Stimulated activated CD4-positive, alpha-beta T cell treated with anti-CD3 and anti-CD28 coated beads, Interleukin-12 subunit alpha, Interleukin-12 subunit beta, amount 100 ng/mL, for 24 hours (primary cell): ENCODE data around the gene RAC3.

ENCODE experiments used
- DNase-seq, 2 experiments: peaks; one replicate each; pipeline ENCODE4 v3.0.0-alpha.2; 2020; ENCODE audit warnings: low read depth in 2 of 2

Gene RAC3

DNA sequence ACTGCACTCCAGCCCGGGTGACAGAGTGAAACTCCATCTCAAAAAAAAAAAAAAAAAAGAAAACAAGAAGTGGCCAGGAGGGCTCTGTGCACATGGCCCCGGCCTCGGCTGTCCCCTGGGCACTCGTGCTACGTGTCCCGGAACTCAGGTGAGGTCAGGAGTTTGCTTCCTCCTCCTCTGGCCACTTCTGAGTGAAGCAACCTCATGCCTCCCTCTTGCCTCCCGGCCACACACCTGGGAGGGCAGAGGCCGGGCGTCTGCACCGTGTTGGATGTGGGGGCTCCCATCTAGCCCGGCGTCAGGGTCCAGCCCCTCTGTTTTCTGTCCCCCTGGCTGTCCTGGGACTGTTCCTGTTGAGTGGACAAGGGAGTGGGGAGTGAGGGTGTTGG, 31.9 kb upstream of the RAC3 start:
- DNase-seq = no peak

DNA sequence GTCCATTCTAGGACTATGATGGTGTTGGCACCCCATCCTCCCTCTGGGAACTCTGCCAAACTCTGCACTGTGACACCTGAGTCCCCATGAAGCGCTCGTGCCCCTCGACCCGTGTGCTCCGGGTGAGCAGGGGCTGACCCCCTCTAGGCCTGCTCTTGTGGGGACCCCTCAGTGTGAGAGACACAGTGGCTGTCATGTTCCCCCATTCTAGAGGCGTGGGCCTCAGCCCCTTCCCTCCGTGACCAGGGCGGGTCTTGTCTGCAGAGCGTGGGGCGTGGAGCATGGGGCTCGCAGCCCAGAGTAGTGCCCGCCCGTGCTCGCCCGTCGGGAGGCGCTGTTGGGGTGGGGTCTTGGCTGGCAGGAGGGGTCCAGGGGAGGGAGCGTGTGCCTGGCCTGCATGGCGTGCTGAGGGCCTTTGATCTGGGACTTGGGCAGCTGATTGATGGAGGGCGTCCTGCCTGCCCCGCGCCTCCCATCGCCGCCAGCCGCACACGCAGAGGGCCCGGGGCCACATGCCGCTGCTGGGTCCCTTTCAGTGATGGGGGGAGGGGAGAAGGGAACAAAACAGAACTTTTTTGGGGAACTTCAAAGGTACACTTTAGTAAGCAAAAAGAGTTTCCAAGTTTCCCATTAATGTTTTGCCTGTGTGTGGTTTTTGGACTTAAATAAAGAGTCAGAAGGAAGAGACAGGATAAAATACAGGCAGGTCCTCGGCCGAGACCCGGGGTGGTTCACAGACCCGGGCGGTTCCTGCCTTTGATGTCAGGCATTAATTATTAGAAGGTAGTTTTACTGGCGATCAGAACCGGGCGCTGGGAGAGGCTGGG, 31.3 kb upstream of the RAC3 start:
- DNase-seq = no peak

DNA sequence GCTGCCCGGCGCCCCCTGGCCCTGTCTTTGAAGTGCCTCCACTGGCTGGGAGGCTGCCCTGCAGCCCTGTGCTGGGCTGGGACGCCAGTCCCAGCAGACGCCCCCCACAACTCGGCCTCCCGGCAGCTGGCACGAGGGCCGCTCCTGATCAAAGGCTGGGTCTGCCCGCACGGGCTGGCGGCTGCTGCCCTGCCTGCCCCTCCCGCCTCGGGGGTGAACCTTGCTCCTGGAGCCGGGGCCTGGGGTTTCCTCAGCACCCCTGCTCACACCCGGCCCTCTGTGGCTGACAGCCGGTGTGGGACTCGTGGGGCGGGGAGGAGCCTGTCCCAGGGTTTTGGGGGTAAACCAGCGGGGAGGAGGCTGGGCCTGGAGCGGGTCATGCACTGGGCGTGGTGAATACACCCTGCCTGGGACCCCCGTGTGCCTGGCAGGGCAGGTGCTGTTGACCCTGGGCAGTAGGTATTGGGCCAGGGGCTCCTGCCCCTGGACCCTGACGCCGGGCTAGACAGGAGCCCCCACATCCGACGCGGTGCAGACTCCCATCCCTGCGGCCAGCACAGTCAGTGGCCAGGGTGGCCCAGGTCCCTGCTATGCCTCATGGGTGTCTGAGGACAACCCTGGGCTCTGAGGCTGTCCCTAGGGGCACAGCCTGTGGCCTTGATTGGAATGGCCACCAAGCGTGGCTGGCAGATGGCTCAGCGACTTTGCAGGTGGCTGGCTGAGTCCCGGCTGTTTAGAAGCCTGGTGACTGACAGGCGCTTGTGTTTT, 30.5 kb upstream of the RAC3 start:
- no peak for DNase-seq

DNA sequence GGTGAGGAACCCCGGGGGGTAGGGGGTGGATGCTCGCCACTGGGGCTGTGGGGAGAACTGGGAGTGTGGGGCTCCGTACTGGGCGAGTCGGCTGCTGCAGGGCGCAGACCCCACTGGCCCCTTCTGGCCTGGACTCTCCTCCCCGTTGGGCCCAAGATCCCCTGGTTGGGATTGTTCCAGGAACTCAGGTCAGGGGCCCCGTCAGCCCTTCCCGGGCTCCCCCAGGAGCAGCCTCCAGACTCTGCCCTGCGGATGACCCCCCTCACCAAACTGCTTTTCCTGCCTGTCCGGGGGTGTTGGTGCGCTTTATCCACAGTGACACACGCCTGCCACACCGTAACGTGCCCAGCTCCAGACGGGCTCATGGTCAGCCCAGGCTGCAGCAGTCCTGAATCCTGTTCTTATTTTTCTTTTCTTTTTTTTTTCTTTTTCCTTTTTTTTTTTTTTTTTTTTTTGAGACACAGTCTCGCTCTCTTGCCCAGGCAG, 29.9 kb upstream of the RAC3 start:
- no peak for DNase-seq

DNA sequence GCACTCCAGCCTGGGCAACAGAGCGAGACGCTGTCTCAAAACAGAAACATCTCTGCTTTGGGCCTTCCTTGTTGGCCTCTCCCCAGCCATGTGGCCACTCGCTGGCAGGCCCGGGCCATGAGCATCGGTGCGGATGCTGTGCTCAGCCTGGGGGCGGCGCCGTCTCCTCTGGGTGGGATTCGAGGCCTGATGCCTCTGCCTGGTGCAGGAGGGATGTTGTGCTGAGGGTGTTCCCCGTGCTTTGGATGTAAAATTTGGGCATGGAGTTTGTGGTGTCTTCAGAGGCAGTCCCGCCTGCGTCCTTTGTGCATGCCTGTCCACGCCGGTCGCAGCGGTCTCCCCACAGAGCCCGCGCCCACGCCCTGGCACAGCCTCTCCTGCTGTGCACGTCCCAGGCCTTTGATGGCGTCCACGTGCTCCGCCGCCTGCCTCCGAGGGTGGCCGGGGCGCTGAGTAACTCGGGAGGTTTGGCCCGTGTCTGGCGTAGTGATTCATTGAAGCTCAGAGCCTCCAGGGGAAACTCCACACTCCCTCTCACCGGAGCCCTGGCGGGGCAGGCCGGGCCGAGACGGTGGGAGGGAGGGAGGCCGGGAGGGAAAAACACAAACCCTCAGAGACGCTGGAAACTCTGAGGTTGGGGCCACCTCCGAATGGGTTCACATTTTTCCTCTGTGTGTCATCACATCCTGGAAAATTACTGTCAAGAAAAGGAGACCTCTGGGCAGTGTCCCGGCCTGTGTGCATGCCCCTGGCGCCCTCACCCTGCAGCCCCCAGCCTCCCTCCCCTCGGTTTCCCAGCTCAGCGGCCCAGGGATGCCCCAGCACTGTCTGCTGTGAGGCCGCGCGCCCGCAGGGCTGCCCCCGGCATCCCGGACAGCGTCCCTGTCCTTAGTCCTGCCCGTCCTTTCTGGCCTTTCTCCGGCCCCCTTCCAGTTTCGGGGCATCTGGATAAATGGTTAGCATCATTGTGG, 27.8 kb upstream of the RAC3 start:
- DNase-seq = no peak

DNA sequence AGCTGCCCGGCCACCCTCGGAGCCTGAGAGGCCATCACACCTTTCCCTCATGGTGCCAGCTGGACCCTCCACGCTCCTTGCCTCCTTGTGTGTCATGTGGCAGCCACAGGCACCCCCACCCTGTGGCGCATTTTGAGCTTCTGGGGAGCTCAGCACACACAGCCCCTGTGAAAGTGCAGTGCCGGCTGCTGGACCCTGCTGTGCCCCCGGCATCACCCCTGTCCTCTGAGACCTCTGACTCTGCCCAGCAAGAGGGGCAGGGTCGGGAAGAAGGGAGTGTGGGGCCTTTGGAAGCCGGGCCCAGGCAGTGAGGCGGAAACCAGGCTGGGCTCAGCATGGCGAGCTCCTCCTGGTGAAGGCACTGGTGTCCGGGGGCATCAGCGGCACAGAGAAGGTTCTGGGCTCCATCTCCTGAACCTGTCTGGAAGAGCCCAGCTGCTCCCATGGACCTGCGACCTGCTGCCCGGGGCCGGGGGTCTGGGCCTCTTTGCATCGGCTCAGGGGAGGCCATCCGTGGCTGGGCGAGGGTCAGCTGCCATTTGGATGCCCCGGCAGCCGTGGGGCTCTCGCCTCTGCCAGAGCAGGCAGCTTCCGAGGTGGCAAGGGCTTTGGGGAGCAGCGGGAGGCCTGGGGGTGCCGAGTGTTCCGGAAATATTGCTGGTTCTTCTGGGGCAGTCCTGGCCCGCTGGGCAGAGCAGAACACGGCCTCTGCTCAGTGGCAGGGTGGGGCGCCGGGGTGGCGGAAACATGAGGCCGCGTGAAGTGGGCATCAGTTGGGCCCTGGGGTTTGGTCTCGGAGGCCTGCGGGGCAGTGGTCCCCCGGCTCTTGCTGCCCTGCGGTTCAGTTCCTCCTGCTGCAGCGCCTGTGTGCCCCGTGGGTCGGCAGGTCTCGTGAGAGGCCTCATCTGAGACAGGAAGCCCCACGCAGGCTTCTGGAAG, 26.7 kb upstream of the RAC3 start:
- no peak for DNase-seq

DNA sequence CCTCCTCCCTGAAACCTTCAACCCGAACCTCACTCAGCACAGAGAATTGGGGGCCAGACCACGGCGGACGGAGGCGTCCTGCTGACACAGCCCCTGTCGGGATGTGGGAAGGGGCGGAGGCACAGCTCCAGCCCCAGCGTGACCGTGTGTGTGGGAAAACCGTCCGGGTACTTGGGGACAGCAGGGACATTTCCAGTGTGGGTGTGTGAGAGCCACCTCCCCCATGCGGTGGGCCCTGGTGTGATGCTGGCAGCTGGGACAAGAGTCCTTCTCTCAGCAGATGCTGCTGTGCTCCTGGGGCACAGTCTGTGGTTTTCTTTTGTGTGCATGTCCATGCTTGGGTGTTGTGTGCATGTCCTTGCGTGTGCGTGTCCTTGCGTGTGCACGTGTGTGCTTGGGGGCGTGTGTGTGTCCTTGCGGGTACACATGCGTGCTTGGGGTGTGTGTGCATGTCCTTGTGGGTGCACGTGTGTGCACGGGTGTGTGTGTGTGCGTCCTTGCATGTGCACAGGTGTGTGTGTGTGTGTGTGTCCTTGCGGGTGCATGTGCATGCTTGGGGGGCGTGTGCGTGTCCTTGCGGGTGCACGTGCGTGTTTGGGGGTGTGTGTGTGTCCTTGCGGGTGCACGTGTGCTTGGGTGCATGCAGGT, 25.7 kb upstream of the RAC3 start:
- DNase-seq = no peak

DNA sequence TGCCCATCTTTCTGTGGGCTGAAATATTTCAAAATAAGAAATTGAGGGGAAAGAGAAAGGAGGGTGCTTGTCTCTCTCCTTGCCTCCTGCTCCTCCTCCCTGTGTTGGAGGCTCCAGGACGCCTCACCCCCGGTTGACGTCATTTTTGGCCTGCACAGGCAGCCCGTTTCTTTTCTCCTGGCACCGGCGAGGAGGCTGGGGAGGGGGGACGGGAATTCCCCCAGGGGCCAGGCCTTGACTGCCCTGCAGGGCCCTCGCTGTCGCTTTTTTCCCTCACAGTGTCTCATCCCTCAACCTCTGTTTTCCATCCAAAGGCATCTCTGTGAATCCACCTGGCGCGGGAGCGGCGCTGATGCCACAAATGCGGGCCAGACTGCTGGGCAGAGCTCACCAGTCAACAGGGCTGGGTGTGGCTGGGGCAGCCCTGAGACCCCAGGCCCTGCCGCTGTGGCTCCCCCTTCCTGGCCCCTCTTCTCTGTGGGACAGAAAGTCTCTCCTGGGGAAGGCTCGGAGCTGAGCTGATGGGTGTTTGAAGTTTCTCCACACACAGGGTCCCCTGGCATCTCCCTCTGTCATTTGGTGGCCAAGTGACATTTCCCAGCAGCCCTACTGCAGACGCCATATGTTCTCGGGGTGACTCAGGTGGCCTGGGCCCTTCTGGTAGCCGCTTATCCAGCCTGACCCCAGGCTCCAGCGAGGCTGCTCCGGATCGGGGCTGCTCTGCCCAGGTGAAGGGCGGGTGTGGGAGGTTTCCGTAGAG, 24.8 kb upstream of the RAC3 start:
- DNase-seq = no peak

DNA sequence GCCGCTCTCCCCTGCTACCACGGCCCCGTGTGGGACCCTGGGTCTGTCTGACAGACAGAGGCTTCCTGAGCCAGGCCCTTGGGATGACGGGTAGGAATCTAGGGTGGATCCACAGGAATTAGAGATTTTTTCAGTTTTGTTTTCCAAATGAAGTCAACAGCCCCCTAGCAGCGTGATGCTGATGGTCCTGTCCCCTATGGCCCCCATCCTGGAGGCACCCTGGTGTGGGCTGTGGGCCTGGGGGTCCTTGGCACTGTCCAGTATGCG, 24.3 kb upstream of the RAC3 start:
- DNase-seq = no peak

DNA sequence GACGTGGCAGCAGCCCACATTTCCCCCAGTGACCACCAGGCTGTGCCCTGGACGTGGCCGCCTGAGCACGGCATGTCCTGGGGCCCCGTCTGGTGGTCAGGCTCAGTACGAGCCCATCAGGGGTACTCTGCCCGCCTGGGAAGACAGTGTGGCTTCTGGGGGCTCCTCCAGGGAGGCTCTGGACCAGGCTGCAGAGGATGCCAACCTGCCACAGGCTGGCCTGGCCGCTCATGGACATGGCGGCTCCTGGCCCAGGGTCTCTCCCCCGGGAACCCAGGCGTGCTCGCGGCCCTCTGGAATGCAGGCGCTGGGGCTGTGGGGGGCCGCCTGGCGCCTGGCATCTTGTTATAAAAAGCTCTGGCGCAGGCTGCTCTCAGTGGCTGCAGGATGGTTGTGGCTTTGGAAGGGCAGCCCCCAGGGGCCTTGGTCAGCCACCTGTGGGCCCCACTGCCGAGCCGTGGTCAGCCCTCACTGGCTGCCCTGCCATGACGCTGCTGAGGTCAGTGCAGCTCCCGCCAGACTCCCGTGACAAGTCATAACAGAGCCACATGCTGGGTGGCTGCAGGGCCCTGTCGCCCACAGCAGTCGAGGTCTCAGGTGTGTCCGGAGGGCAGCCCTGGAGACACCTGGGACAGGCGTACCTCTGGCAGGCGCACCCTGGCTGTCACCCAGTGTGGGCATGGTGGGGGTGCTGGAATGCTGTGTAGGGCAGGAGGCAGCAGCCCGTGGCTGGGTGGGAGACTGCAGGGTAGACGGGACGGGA, 23.8 kb upstream of the RAC3 start:
- no peak for DNase-seq

DNA sequence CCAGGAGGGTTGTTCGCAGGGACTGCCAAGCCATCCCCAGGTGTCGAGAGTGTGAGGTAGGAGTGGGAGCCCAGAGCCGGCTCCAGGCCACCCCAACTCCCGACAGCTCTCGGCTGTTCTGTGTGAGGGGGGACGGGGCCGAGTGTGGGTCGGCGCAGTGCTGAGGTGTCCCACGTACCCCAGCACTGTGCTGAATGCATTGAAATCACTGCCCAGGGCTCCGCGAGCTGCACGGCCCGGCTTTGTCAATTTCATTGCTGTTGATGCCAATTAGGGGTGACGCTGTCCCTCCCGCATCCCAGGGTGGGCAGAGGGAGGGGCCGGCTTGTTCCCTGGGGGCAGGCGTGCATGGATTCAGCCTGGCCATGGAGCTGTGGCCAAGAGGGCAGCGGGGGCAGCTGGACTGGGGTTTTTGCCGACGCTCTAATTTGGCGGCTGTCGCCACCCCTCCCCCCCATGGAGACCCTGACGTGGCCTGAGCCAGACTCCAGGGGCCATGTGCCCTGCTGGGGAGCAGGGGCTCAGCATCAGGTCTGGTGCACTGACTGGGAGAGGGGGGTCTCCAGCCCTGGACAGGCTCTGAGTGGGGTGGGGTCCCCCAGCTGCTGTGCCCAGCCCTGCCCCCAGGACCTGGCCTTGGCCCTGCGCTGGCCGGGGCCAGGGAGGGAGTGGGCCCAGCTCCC, 23.1 kb upstream of the RAC3 start:
- no peak for DNase-seq

DNA sequence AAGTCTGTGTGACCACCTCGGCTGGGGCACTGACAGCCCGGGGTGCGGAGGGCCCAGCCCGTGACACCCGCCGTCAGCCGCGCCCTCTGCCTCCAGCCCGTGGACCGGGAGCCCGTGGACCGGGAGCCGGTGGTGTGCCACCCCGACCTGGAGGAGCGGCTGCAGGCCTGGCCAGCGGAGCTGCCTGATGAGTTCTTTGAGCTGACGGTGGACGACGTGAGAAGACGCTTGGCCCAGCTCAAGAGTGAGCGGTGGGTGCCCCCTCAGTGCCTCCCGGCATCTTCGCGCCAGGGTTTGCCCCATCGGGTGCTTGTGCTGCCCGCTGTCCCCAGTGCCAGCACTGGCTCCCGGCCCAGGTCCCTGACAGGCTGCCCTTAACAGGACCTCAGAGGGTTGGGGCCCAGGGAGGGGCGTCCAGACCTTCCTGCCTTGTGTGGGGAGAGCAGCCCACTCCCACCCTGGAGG, 22.5 kb upstream of the RAC3 start:
- no peak for DNase-seq

DNA sequence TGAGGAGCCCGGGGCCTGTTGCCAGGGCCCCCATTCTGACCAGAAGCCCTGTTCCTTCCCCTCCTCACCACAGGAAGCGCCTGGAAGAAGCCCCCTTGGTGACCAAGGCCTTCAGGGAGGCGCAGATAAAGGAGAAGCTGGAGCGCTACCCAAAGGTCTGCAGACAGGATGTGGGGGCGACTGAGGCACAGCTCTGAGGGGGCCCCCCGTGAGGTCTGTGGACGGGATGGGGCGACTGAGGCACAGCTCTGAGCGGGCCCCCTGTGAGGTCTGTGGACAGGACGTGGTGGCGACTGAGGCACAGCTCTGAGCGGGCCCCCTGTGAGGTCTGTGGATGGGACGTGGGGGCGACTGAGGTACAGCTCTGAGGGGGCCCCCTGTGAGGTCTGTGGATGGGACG, 22.1 kb upstream of the RAC3 start:
- DNase-seq = no peak

DNA sequence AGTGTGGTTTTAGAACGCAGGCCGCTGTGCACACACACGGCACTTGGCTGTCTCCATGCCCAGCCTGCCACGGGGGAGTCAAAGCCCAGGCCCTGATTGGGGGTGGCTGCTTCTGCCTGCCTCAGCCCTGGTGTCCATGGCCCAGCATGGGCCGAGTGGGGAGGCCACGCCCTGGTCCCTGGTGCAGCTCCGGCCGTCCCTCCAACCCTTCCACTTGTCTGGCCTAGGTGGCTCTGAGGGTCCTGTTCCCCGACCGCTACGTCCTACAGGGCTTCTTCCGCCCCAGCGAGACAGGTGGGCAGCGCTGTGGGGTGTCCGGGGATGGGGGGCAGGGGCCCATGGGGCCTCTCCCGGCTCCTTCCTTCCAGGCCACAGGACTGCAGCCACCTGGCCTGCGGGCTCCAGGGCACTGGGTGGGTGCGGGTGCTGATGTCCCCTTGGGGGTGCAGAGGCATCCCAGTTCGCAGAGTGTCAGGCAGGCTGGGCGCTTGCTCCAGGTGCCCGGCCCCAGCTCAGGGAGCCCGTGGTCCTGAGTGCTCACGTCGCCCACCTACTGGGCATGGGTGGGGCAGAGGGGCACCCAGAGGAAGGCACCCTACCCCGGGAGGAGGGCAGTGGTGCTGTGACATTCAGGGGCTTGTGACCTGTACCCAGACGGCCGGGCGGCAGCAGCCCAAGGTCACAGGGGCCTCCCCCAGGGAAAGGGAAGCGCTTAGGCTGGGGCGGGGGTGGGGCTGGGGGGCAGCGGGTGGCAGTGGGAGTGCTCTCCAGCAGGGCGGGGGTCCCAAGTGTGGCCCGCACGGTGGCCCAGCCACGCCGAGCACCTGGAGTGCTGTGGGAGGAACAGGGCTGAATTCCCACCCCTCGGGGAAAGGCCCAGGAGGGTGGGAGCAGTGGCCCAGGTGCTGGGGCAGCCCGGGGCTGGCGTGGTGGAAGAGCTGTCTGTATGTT, 20.6 kb upstream of the RAC3 start:
- no peak for DNase-seq

DNA sequence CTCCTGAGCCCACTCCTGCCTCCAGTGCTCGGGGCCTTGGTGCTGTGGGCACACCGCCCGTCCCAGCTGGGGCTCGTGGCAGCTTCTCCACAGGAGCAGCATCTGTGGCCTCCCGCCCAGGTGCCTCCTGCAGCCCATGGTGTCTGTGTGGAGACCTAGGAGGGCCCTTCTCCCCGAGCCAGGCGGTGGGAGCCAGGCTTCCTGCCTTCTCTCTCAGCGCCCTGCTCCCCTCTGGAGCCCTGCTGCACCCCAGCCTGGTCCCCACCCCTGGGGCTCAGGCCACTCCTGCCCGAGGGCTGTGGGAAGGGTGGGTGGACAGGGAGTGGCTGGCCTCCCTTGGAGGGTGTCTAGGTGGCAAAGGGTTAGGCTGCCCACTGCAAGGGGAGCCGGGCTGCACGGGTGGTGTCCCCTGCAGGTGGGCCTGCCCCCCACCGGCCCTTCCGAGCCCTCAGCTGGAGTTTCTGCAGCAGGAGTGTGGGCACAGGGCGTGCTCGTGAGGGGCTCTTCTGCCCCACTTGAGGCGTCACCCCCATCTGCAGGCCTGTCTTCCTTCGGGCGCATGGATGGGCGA, 19.8 kb upstream of the RAC3 start:
- DNase-seq = no peak

DNA sequence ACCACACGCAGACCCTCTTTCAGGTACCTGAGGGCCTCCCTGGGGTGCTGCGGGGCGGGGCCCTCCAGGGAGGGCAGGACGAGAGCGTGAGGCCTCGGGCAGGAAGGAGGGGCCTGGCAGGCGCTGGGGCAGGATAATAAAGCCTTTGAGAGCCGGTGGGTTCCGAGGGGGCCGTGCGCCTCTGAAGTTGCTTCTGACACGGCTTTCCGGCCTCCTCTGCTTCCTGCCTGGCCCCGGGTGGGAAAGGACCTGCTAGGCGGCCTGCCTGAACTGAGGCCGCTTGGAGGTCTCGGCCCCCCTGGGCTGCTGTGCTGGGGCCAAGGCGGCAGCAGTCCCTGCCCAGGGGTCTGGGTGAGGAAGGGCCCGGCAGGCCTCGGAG, 19.2 kb upstream of the RAC3 start:
- DNase-seq = no peak
